Measurements from ENCODE around the gene GRM7.

GRM7 gene

GRCh38 chr3:7439101-7439680, 578.3 kb downstream of the GRM7 start:
- Histone ChIP-seq H3K27ac (ENCODE audit: low read depth, low read length) (no peak overlapping the region), H3K9me3 (ENCODE audit: control insufficient read depth in 1 of 2, low read length in 2 of 2) (no peaks in the 10 kb centered on the region), H3K4me3 (ENCODE audit: low read depth in 1 of 2, low read length in 2 of 2) (no peak overlapping the region), H3K36me3 (ENCODE audit: control insufficient read depth in 1 of 2, insufficient read depth in 2 of 2, low read length in 2 of 2) (no peaks in the 10 kb centered on the region), H3K4me1 (ENCODE audit: control insufficient read depth in 1 of 2, insufficient read depth in 2 of 2, low read length in 2 of 2) (no peaks in the 10 kb centered on the region), H3K27me3 (ENCODE audit: control insufficient read depth in 1 of 2, insufficient read depth in 2 of 2, low read length in 2 of 2) (no peaks in the 10 kb centered on the region), H3K9ac (ENCODE audit: low read depth in 1 of 2, low read length in 2 of 2) (no peak overlapping the region)

- H3K4me1 ChIP-seq (ENCODE audit: control insufficient read depth in 1 of 2, insufficient read depth in 2 of 2, low read length in 2 of 2): no peaks in the 10 kb centered on the region
- H3K36me3 ChIP-seq (ENCODE audit: control insufficient read depth in 1 of 2, insufficient read depth in 2 of 2, low read length in 2 of 2): no peaks in the 10 kb centered on the region
- H3K4me3 ChIP-seq (ENCODE audit: low read depth in 1 of 2, low read length in 2 of 2): no peak overlapping the region
- H3K9ac ChIP-seq (ENCODE audit: low read depth in 1 of 2, low read length in 2 of 2): no peak overlapping the region
- no peaks in the 10 kb centered on the region for H3K9me3 ChIP-seq (ENCODE audit: control insufficient read depth in 1 of 2, low read length in 2 of 2)
- H3K27me3 ChIP-seq (ENCODE audit: control insufficient read depth in 1 of 2, insufficient read depth in 2 of 2, low read length in 2 of 2): no peaks in the 10 kb centered on the region
- H3K27ac ChIP-seq (ENCODE audit: low read depth, low read length): no peak overlapping the region
Measured at GRCh38 chr3:7444886-7445285, 584.0 kb downstream of the GRM7 start.

- H3K27me3 ChIP-seq (ENCODE audit: control insufficient read depth in 1 of 2, insufficient read depth in 2 of 2, low read length in 2 of 2): no peaks in the 10 kb centered on the region
- H3K4me1 ChIP-seq (ENCODE audit: control insufficient read depth in 1 of 2, insufficient read depth in 2 of 2, low read length in 2 of 2): no peaks in the 10 kb centered on the region
- no peak overlapping the region for H3K4me3 ChIP-seq (ENCODE audit: low read depth in 1 of 2, low read length in 2 of 2)
- H3K27ac ChIP-seq (ENCODE audit: low read depth, low read length): no peak overlapping the region
- H3K9ac ChIP-seq (ENCODE audit: low read depth in 1 of 2, low read length in 2 of 2): no peak overlapping the region
- H3K9me3 ChIP-seq (ENCODE audit: control insufficient read depth in 1 of 2, low read length in 2 of 2): no peaks in the 10 kb centered on the region
- H3K36me3 ChIP-seq (ENCODE audit: control insufficient read depth in 1 of 2, insufficient read depth in 2 of 2, low read length in 2 of 2): no peaks in the 10 kb centered on the region
Measured at GRCh38 chr3:7445331-7445730, 584.4 kb downstream of the GRM7 start.

GRCh38 chr3:7447197-7447769, 586.4 kb downstream of the GRM7 start:
- Histone ChIP-seq H3K27me3 (ENCODE audit: control insufficient read depth in 1 of 2, insufficient read depth in 2 of 2, low read length in 2 of 2) (no peaks in the 10 kb centered on the region), H3K9ac (ENCODE audit: low read depth in 1 of 2, low read length in 2 of 2) (no peak overlapping the region), H3K9me3 (ENCODE audit: control insufficient read depth in 1 of 2, low read length in 2 of 2) (no peaks in the 10 kb centered on the region), H3K4me1 (ENCODE audit: control insufficient read depth in 1 of 2, insufficient read depth in 2 of 2, low read length in 2 of 2) (no peaks in the 10 kb centered on the region), H3K36me3 (ENCODE audit: control insufficient read depth in 1 of 2, insufficient read depth in 2 of 2, low read length in 2 of 2) (no peaks in the 10 kb centered on the region), H3K4me3 (ENCODE audit: low read depth in 1 of 2, low read length in 2 of 2) (no peak overlapping the region), H3K27ac (ENCODE audit: low read depth, low read length) (no peak overlapping the region)

- H3K4me1 ChIP-seq (ENCODE audit: control insufficient read depth in 1 of 2, insufficient read depth in 2 of 2, low read length in 2 of 2): no peaks in the 10 kb centered on the region
- no peaks in the 10 kb centered on the region for H3K27me3 ChIP-seq (ENCODE audit: control insufficient read depth in 1 of 2, insufficient read depth in 2 of 2, low read length in 2 of 2)
- no peak overlapping the region for H3K27ac ChIP-seq (ENCODE audit: low read depth, low read length)
Measured at GRCh38 chr3:7456386-7456785, 595.5 kb downstream of the GRM7 start.

GRCh38 chr3:7461202-7461825, 600.4 kb downstream of the GRM7 start:
- H3K4me3 ChIP-seq (ENCODE audit: low read depth in 1 of 2, low read length in 2 of 2): no peak overlapping the region
- H3K27ac ChIP-seq (ENCODE audit: low read depth, low read length): no peak overlapping the region
- H3K27me3 ChIP-seq (ENCODE audit: control insufficient read depth in 1 of 2, insufficient read depth in 2 of 2, low read length in 2 of 2): no peaks in the 10 kb centered on the region
- no peak overlapping the region for H3K9ac ChIP-seq (ENCODE audit: low read depth in 1 of 2, low read length in 2 of 2)
- no peaks in the 10 kb centered on the region for H3K36me3 ChIP-seq (ENCODE audit: control insufficient read depth in 1 of 2, insufficient read depth in 2 of 2, low read length in 2 of 2)
- no peaks in the 10 kb centered on the region for H3K9me3 ChIP-seq (ENCODE audit: control insufficient read depth in 1 of 2, low read length in 2 of 2)
- H3K4me1 ChIP-seq (ENCODE audit: control insufficient read depth in 1 of 2, insufficient read depth in 2 of 2, low read length in 2 of 2): no peaks in the 10 kb centered on the region

More at GRCh38 chr3:7456386-7456785, 595.5 kb downstream of the GRM7 start:
- H3K9me3 ChIP-seq (ENCODE audit: control insufficient read depth in 1 of 2, low read length in 2 of 2): no peaks in the 10 kb centered on the region
- H3K9ac ChIP-seq (ENCODE audit: low read depth in 1 of 2, low read length in 2 of 2): no peak overlapping the region
- H3K4me3 ChIP-seq (ENCODE audit: low read depth in 1 of 2, low read length in 2 of 2): no peak overlapping the region
- H3K36me3 ChIP-seq (ENCODE audit: control insufficient read depth in 1 of 2, insufficient read depth in 2 of 2, low read length in 2 of 2): no peaks in the 10 kb centered on the region

GRCh38 chr3:7469866-7470265, 609.0 kb downstream of the GRM7 start:
- Histone ChIP-seq H3K36me3 (ENCODE audit: control insufficient read depth in 1 of 2, insufficient read depth in 2 of 2, low read length in 2 of 2) (no peaks in the 10 kb centered on the region), H3K4me3 (ENCODE audit: low read depth in 1 of 2, low read length in 2 of 2) (no peak overlapping the region), H3K9ac (ENCODE audit: low read depth in 1 of 2, low read length in 2 of 2) (no peak overlapping the region), H3K9me3 (ENCODE audit: control insufficient read depth in 1 of 2, low read length in 2 of 2) (no peaks in the 10 kb centered on the region), H3K27ac (ENCODE audit: low read depth, low read length) (no peak overlapping the region), H3K27me3 (ENCODE audit: control insufficient read depth in 1 of 2, insufficient read depth in 2 of 2, low read length in 2 of 2) (no peaks in the 10 kb centered on the region), H3K4me1 (ENCODE audit: control insufficient read depth in 1 of 2, insufficient read depth in 2 of 2, low read length in 2 of 2) (no peaks in the 10 kb centered on the region)

- Histone ChIP-seq H3K27ac (ENCODE audit: low read depth, low read length) (no peak overlapping the region), H3K4me1 (ENCODE audit: control insufficient read depth in 1 of 2, insufficient read depth in 2 of 2, low read length in 2 of 2) (no peaks in the 10 kb centered on the region), H3K27me3 (ENCODE audit: control insufficient read depth in 1 of 2, insufficient read depth in 2 of 2, low read length in 2 of 2) (no peaks in the 10 kb centered on the region), H3K4me3 (ENCODE audit: low read depth in 1 of 2, low read length in 2 of 2) (no peak overlapping the region), H3K9me3 (ENCODE audit: control insufficient read depth in 1 of 2, low read length in 2 of 2) (no peaks in the 10 kb centered on the region), H3K36me3 (ENCODE audit: control insufficient read depth in 1 of 2, insufficient read depth in 2 of 2, low read length in 2 of 2) (no peaks in the 10 kb centered on the region), H3K9ac (ENCODE audit: low read depth in 1 of 2, low read length in 2 of 2) (no peak overlapping the region)
Measured at GRCh38 chr3:7484636-7485035, 623.7 kb downstream of the GRM7 start.

- Histone ChIP-seq H3K27me3 (ENCODE audit: control insufficient read depth in 1 of 2, insufficient read depth in 2 of 2, low read length in 2 of 2) (no peaks in the 10 kb centered on the region), H3K4me3 (ENCODE audit: low read depth in 1 of 2, low read length in 2 of 2) (no peak overlapping the region), H3K27ac (ENCODE audit: low read depth, low read length) (no peak overlapping the region), H3K36me3 (ENCODE audit: control insufficient read depth in 1 of 2, insufficient read depth in 2 of 2, low read length in 2 of 2) (no peaks in the 10 kb centered on the region), H3K9ac (ENCODE audit: low read depth in 1 of 2, low read length in 2 of 2) (no peak overlapping the region), H3K9me3 (ENCODE audit: control insufficient read depth in 1 of 2, low read length in 2 of 2) (no peaks in the 10 kb centered on the region), H3K4me1 (ENCODE audit: control insufficient read depth in 1 of 2, insufficient read depth in 2 of 2, low read length in 2 of 2) (no peaks in the 10 kb centered on the region)
Measured at GRCh38 chr3:7487763-7488162, 626.8 kb downstream of the GRM7 start.

GRCh38 chr3:7489417-7489816, 628.5 kb downstream of the GRM7 start:
- Histone ChIP-seq H3K27me3 (ENCODE audit: control insufficient read depth in 1 of 2, insufficient read depth in 2 of 2, low read length in 2 of 2) (no peaks in the 10 kb centered on the region), H3K4me1 (ENCODE audit: control insufficient read depth in 1 of 2, insufficient read depth in 2 of 2, low read length in 2 of 2) (no peaks in the 10 kb centered on the region), H3K9me3 (ENCODE audit: control insufficient read depth in 1 of 2, low read length in 2 of 2) (no peaks in the 10 kb centered on the region), H3K27ac (ENCODE audit: low read depth, low read length) (no peak overlapping the region), H3K36me3 (ENCODE audit: control insufficient read depth in 1 of 2, insufficient read depth in 2 of 2, low read length in 2 of 2) (no peaks in the 10 kb centered on the region), H3K4me3 (ENCODE audit: low read depth in 1 of 2, low read length in 2 of 2) (no peak overlapping the region), H3K9ac (ENCODE audit: low read depth in 1 of 2, low read length in 2 of 2) (no peak overlapping the region)
